MG63 (cell line): ENCODE results near the gene NCL. TPM values are rescaled to one million over a fixed set of nuclear protein-coding genes. Genes with fewer than 3 reads are reported as not detected.
A peak's percentile ranks its signal among the peaks of the same experiment; 100 is the strongest.
"Not testable (repeated sequence)": the region's sequence is repeated elsewhere in the genome, so short reads cannot be mapped to it uniquely, and the experiment has no call there.

ENCODE experiments used
- DNase-seq: peaks from one replicate; pipeline ENCODE4 v3.0.0-alpha.2; 2020
- H3K27me3 ChIP-seq: fragments of 250-450 bp; sonication (Bioruptor Pico); 2 replicates; pipeline ENCODE4 v1.5.1; 2020; ENCODE audit warnings: mild to moderate bottlenecking, moderate library complexity
- H3K36me3 ChIP-seq: fragments of 250-450 bp; sonication (Bioruptor Pico); 2 replicates; pipeline ENCODE4 v1.5.1; 2020; ENCODE audit warnings: mild to moderate bottlenecking, moderate library complexity
- H3K4me3 ChIP-seq: fragments of 250-450 bp; sonication (Bioruptor Pico); 2 replicates; pipeline ENCODE4 v1.5.1; 2020; ENCODE audit warnings: mild to moderate bottlenecking, moderate library complexity
- H3K9me3 ChIP-seq: fragments of 250-450 bp; sonication (Bioruptor Pico); 2 replicates; pipeline ENCODE4 v1.5.1; 2020; ENCODE audit warnings: mild to moderate bottlenecking, moderate library complexity
- total RNA-seq: library from RNA; depleted of rRNA; stranded (reverse); fragments of >200 nt; shearing (Covaris generic); gene quantifications from 2 replicates; pipeline ENCODE4 v1.2.3, GENCODE V29; 2014; ENCODE audit warnings: low replicate concordance

Gene NCL
- total RNA-seq, 1 experiment from 2014 or later: 176 TPM

DNA sequence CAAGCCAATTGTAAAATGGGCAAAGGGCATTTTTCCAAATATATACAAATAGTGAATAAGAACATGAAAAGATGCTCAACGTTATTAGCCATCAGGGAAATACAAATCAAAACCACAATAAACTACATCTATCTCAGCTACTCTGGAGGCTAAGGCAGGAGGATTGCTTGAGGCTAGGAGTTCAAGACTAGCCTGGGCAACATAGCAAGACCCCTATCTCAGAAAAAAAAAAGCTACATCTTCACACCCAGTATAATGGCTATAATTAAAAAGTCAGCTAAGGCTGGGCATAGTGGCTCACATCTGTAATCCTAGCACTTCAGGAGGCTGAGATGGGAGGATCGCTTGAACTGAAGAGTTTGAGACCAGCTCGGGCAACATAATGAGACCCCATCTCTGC lies 12.6 kb upstream of the NCL start:
- Histone ChIP-seq H3K9me3 (no peaks in the 10 kb centered on the region), H3K27me3 (no peaks in the 10 kb centered on the region), H3K4me3 (no peak overlapping the region), H3K36me3 (no peaks in the 10 kb centered on the region)
- DNase-seq: no peak

DNA sequence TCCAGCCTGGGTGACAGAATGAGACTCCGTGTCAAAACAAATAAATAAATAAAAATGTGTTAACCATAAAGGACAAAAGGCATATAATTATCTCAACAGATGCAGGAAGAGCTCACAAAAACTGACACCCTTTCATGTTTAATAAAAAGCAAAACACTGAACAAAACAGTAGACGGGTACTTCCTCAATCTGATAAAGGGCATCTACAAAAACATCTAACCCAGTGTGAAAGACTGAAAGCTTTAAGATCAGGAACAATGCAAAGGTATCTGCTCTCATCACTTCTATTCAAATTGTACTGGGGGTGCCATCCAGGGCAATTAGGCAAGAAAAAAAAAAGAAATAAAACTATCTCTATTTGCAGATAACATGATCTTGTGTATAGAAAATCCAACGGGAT lies 11.7 kb upstream of the NCL start:
- no peak for DNase-seq
- Histone ChIP-seq H3K9me3 (no peaks in the 10 kb centered on the region), H3K36me3 (no peaks in the 10 kb centered on the region), H3K27me3 (no peaks in the 10 kb centered on the region), H3K4me3 (no peak overlapping the region)

DNA sequence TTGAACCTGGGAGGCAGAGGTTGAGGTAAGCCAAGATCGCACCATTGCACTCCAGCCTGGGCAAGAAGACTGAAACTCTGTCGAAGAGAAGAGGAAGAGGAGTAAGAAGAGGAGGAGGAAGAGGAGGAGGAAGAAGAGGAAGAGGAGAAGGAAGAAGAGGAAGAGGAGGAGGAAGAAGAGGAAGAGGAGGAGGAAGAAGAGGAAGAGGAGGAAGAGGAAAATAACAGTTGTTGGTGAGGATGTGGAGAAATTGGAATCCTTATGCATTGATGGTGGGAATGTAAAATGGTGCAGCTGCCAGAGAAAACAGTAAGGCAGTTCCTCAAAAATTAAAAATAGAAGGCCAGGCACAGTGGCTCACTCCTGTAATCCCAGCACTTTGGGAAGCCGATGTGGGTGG lies 8.5 kb upstream of the NCL start:
- no peak for DNase-seq
- no peaks in the 10 kb centered on the region for H3K9me3 ChIP-seq
- no peak overlapping the region for H3K4me3 ChIP-seq
- H3K27me3 ChIP-seq: no peaks in the 10 kb centered on the region
- H3K36me3 ChIP-seq: no peaks in the 10 kb centered on the region

DNA sequence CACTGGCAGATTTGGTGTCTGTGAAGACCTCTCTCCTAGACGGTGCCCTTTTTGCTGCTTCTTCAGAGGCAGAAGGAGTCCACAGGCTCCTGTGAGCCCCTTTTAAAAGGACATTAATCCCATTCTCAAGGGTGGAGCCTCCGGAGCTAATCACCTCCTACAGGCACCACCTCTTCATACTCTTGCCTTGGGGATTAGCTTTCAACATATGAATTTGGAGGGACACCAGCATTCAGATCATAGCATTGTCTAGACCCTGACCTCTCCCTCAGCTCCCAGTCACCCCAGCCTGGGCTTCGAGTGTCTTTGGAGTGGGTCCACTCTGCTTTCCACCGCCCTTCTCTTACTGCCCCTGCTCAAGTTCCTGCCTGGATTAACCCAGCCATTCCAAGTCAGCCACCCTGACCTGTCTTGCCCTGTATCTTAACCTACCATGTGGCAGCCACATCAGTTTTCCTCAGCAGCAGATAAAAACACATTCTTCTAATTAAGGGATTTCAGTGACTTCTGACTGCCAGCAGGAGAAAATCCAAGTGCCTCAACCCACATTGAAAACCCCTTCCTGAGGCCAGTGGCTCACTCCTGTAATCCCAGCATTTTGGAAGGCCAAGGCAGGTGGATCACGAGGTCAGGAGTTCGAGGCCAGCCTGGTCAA lies 6.1 kb upstream of the NCL start:
- Histone ChIP-seq H3K27me3 (no peaks in the 10 kb centered on the region), H3K9me3 (no peaks in the 10 kb centered on the region), H3K4me3 (no peak overlapping the region), H3K36me3 (no peaks in the 10 kb centered on the region)
- DNase-seq: no peak

DNA sequence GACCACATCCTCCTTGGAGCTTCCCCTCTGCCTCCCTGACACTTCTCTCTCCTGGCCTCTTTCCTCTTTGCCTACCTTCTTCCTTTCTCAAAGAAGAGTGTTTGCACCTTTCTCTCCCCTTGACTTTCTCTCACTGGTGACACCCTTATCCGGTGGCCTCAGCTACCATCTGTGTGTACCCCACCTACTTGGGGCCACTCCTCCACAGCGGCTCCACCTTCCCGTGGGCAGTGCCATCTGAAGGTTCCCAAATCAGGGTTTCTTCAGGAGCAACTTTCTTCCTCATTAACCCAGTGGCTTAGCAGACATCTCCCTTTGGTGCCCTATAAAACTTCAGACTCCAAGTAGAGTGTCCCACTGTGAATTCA lies 5.3 kb upstream of the NCL start:
- no peaks in the 10 kb centered on the region for H3K9me3 ChIP-seq
- no peaks in the 10 kb centered on the region for H3K27me3 ChIP-seq
- H3K36me3 ChIP-seq: no peaks in the 10 kb centered on the region
- H3K4me3 ChIP-seq: no peak overlapping the region
- no peak for DNase-seq

DNA sequence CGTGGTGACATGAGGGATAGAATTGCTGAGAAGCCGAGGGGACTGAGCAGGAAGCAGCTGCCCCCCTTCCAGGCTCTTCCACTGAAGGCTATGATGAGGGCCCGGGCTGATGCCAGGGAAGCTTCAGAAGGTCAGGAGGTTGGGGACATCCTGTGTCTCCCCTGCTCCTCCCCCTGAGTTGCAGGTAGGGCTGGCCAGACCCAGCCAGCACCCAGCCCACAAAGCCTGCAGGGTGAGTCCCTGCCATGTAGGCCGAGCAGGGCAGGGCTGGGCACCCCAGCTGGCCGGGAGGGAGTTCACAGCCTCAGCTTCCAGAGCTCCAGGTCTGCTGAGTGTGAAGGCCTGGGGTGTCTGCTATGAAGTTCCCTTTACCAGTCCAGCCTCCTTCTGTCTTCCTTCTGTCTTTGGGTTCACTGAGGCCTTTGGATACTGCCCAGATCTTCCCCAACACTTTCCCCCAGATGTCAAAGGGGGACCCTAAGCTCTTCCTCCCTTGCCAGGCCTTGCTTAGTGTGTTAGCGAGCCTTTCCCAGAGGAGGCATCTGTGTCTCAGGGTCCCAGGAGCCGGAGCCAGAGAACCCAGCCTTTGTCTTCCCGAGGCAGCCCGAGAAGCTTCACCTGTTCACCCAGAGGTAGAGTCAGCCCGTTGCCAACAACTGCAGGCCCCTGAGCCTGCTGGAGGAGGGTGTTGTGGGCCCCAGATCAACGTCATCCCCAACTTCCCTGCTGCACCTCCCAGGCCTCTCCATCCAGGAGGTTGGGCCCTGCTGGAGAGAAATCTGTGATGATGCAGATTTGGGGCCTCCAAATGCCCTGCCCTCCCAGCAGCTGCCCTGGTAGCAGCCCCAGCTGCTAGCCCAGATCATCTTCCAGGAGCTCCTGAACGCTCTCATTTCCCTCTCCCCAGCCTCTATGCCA lies 3.6 kb upstream of the NCL start:
- Histone ChIP-seq H3K9me3 (no peaks in the 10 kb centered on the region), H3K27me3 (no peaks in the 10 kb centered on the region), H3K36me3 (peaks cover 14% of the 10 kb centered on the region), H3K4me3 (no peak overlapping the region)
- no peak for DNase-seq

DNA sequence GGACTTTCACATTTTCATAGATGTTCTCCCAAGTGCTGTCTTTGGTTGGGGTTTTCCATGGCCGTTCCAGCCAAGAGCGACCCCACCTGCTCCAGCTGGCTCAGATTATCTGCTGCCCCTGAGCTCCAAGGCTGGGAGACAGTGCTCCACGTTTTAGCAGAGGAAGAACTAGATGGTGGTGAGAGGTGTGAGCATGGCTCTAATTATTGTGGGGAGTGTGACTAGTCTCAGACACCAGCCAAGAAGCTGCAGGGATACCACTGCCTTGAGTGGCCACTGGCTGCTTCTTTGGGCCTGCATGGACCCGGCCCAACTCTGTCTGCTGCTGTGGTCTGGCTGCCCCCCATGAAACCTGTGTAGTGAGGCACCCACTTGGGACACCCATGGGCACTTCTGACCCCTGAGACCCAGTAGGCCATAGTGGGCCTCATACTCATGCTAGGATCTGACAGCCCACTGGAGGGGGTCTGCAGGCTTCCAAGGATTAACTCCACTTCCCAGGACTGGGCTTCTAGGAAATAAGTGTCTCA lies 2.8 kb upstream of the NCL start:
- no peak overlapping the region for H3K4me3 ChIP-seq
- no peak for DNase-seq
- H3K36me3 ChIP-seq: peaks cover 21% of the 10 kb centered on the region
- no peaks in the 10 kb centered on the region for H3K9me3 ChIP-seq
- H3K27me3 ChIP-seq: no peaks in the 10 kb centered on the region

DNA sequence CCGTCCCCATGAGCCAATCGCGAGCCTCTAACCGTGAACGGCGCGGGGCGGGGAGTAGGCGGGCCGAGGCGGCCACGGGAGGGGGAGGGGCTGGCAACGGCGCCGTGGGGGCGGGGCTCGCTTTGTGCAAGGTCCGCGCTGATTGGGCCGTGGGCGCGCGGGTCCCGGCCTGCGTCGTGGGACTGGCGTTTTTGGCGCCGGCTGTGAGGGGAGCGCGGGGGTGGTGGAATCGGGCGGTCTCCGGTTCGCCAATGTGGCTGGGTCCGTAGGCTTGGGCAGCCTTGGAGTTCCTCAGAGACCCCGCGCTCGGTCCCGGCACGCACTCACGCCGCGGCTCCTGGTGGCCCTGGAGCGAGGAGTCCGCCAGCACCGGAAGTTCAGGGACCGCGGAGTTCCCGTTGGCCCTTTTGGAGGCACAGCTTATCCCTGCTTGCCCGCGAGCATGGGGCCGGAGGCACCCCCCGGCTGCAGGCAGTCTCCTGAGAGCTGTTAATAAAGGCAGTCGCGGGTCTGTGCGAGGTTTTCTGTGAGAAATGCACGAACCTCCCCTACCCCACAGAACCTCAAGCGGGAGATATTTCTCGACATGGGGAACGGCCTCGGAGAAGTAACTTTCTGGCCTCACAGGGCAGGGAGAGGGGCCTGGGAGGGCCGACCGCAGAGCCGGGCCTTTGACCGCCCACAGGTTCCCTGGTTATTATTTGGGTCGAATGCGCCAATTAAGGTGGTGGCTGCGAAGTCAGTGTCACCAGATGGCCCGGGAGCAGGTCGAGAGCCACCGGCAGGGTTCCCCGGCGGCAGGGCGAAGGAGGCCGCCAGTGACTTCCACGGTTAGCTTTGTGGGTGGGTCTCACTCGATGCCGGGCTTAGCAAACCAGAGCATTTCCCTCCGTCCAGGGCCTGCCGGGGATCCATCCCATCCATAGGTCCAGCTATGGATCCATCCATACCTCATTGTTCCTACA lies 574 bp upstream of the NCL start:
- Histone ChIP-seq H3K4me3 (peak overlapping the region; percentile 99), H3K36me3 (peaks cover 44% of the 10 kb centered on the region), H3K9me3 (no peaks in the 10 kb centered on the region), H3K27me3 (no peaks in the 10 kb centered on the region)
- DNase-seq: peak; percentile 97

DNA sequence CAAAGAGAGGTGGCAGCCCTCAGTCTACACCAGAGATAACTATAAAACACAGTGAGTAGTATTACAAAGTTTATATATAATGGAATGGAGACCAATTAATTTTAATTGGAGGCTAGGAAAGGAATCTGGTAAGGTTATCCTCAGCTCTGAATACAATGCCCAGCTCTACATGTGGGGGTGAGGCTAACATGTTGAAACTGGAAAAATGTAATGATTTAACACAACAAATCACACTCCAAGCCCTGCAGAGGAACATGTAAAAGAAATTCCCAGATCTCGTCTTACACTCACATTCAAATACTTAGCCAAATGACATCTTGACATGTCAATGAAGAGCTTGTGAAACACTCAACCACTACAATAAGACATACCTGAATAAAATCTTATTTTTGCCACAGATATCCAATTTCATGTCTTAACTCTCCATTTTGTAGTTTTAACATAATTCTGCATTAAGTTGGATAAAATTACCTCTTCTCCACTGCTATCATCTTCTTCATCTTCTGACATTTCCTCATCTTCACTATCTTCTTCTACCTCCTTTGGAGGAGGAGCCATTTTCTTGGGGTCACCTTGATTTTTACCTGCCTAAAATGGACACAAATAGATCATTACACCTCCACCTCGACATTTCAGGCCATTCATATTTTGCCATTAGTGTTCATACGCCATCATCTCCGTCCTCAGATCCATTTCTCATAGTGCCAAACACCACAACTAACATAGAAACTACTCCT lies 1.4 kb downstream of the NCL start:
- Histone ChIP-seq H3K4me3 (peak overlapping the region; percentile 99), H3K9me3 (no peaks in the 10 kb centered on the region), H3K36me3 (peaks cover 63% of the 10 kb centered on the region), H3K27me3 (no peaks in the 10 kb centered on the region)
- DNase-seq: no peak

DNA sequence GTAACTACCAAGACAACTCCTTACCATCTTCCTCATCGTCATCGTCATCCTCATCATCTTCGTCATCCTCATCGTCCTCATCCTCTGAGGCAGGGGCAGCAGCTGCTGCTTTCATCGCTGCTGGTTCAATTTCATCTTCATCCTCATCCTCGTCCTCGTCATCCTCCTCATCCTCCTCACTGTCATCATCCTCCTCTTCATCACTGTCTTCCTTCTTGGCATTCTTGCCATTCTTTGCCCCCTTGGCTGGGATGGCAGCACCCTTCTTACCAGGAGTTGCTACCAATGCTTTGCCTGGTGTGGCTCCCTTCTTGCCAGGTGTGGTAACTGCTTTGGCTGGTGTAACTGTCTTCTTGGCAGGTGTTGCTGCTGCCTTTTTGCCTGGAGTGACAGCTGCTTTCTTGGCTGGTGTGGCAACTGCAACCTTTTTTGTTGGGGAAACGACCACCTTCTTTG lies 2.7 kb downstream of the NCL start:
- no peaks in the 10 kb centered on the region for H3K9me3 ChIP-seq
- no peak overlapping the region for H3K4me3 ChIP-seq
- H3K27me3 ChIP-seq: no peaks in the 10 kb centered on the region
- DNase-seq: no peak
- peaks cover 77% of the 10 kb centered on the region for H3K36me3 ChIP-seq

DNA sequence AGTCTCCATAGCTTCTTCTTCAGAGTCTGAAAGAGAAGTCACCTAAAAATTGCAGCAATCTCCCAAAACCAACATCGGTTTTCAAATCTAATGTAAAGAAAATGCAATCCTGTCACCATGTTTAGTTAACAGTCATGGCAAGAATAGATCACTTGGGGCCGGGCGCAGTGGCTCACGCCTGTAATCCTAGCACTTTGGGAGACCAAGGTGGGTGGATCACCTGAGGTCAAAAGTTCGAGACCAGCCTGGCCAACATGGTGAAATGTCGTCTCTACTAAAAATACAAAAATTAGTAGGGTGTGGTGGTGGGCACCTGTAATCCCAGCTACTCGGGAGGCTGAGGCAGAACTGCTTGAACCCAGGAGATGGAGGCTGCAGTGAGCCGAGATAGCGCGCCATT lies 3.4 kb downstream of the NCL start:
- not testable (repeated sequence) for H3K27me3 ChIP-seq, H3K4me3 ChIP-seq, H3K9me3 ChIP-seq, DNase-seq
- H3K36me3 ChIP-seq: peaks cover 84% of the 10 kb centered on the region

DNA sequence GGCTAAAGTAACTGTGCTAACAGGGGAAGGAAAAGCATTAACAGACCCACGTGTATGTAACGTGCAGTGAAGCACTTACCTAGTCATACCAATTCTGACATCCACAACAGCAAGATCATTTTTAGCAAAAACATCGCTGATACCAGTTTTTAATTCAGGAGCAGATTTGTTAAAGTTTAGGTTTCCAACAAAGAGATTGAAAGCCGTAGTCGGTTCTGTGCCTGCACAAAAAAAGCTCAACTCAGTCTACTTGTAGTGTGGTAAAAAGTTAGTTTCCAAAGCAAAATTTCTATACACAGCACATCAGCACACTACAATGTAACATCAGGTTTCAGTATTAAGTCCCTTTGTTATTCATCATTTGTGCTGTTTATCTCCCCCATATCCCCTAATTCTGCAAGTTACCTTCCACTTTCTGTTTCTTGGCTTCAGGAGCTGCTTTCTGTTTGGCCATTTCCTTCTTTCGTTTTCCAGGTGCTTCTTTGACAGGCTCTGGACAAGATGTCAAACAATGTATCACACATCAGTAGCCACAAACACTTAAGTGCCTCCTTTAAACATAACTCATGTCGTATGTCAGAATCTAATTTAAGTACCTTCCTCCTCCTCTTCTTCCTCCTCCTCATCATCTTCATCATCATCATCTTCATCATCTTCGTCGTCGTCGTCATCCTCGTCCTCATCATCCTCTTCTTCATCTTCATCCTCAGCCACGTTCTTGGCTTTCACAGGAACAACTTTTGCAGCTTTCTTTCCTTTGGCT lies 4.0 kb downstream of the NCL start:
- H3K36me3 ChIP-seq: peaks cover 90% of the 10 kb centered on the region

DNA sequence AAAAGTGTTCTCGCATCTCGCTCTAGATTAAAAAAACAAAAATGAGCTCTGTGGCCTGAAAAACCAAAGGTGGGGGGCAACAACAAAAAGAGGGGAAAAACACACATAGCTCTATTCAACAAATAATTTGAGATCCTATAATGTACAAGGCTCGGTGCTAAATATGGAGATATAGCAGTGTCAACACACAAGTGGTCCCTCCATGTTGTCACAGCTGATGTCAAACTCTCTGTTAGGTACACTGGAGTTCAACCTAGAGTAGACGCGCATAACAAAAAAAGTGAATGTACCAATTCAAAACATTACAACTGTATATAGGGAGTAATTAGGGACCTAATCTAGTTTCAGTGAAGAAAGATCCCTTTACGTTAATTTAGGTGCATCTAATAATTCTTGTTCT lies 5.9 kb downstream of the NCL start:
- no peak overlapping the region for H3K4me3 ChIP-seq
- no peak for DNase-seq
- H3K36me3 ChIP-seq: peaks cover 98% of the 10 kb centered on the region
- no peaks in the 10 kb centered on the region for H3K9me3 ChIP-seq
- no peaks in the 10 kb centered on the region for H3K27me3 ChIP-seq

More for the DNA sequence above, 4.0 kb downstream of the NCL start:
- no peak for DNase-seq
- H3K27me3 ChIP-seq: no peaks in the 10 kb centered on the region
- no peaks in the 10 kb centered on the region for H3K9me3 ChIP-seq
- H3K4me3 ChIP-seq: no peak overlapping the region

DNA sequence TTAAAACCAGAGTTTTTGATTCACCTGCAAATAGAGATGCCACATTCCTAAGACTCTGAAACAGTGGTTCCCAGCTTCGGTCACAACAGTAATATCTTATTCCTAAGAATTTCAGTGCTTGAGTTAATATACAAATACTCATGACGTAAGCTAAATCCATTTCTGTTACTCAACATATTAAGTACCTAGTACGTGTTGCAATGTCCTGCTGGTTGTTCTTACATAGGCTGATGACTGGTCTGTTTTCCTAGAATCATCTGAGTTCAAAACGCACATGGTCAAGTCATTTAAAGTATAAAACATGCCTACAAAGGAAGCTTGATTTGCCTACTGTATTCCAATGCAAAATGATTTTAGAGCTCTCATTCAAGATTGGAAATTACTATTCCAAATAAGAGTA lies 7.2 kb downstream of the NCL start:
- no peak for DNase-seq
- H3K4me3 ChIP-seq: no peak overlapping the region
- H3K27me3 ChIP-seq: no peaks in the 10 kb centered on the region
- no peaks in the 10 kb centered on the region for H3K9me3 ChIP-seq
- H3K36me3 ChIP-seq: peaks cover 97% of the 10 kb centered on the region

DNA sequence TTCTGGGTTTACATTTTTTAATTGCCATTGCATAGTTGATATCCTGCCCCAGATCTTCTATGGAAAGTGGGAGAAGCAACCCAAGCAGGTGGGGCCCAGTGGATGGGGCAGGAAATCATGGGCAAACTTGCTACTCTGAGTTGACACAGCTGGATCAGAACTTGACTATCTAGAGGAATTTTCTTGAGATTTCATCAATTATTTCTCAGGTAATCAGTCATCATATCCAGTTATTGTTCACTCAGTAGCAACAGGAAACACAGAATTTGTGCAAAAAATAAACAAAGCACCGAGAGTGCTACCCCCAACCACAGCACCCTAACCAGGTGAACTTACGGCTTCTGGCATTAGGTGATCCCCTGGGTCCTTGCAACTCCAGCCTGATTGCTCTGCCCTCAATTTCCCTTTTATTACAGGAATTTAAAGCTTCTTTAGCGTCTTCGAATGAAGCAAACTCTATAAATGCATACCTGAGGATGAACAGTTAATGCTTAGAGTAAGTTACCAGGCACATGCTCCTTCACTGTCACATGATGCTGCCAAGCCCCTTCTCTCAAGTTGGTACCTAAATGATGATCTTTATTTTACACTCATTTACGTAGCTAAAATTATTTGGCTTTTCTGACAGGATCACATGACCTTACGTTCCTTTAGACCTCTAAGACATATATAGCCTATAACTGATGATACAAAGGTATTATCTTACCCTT lies 7.8 kb downstream of the NCL start:
- H3K4me3 ChIP-seq: no peak overlapping the region
- no peaks in the 10 kb centered on the region for H3K9me3 ChIP-seq
- DNase-seq: no peak
- H3K36me3 ChIP-seq: peaks cover 95% of the 10 kb centered on the region
- H3K27me3 ChIP-seq: no peaks in the 10 kb centered on the region
